BJ (cell line): ENCODE measurements around the gene TRH. TPM values are rescaled to one million over a fixed set of nuclear protein-coding genes. Genes with fewer than 3 reads are reported as not detected.

Experiments used
- CTCF ChIA-PET: fragments of 350-600 bp; formaldehyde crosslinking; extraction: SDS; loops from one replicate; lab custom pipeline; 2021; ENCODE audit warnings: antibody characterized with exemption, inconsistent platforms; lab: Yijun Ruan, JAX
- POLR2A ChIA-PET: fragments of 300-600 bp; sonication (Branson Sonifier 250); formaldehyde crosslinking; extraction: SDS; loops from one replicate; lab custom pipeline; 2021; ENCODE audit warnings: antibody characterized with exemption; lab: Charles Lee
- DNase-seq: peaks from one replicate; pipeline ENCODE4 v3.0.0-alpha.2; 2011; ENCODE audit warnings: low read depth
- H3K27me3 ChIP-seq: 2 replicates; pipeline ENCODE4 v1.6.0; 2011; ENCODE audit warnings: low read length; ENCODE audit not compliant: control insufficient read depth, insufficient read depth
- H3K36me3 ChIP-seq: 2 replicates; pipeline ENCODE4 v1.5.1; 2011; ENCODE audit warnings: low read length; ENCODE audit not compliant: control insufficient read depth, insufficient read depth
- H3K4me3 ChIP-seq: 2 replicates; pipeline ENCODE4 v1.5.1; 2011; ENCODE audit warnings: low read depth, mild to moderate bottlenecking, control low read depth, low read length
- polyA plus RNA-seq: library from polyadenylated mRNA; depleted of rRNA; stranded (reverse); fragments of >200 nt; gene quantifications from 2 replicates; pipeline ENCODE4 v1.2.3, GENCODE V29; 2011
- TF ChIP-seq, protein P1 (sequence below): IDR thresholded peaks from 2 replicates; pipeline ENCODE4 v1.5.1; 2011; ENCODE audit warnings: low read depth, mild to moderate bottlenecking, control low read depth, inconsistent platforms, low read length, moderate library complexity; ENCODE audit not compliant: insufficient read depth

Gene TRH
- polyA plus RNA-seq, 1 experiment: not detected

DNA sequence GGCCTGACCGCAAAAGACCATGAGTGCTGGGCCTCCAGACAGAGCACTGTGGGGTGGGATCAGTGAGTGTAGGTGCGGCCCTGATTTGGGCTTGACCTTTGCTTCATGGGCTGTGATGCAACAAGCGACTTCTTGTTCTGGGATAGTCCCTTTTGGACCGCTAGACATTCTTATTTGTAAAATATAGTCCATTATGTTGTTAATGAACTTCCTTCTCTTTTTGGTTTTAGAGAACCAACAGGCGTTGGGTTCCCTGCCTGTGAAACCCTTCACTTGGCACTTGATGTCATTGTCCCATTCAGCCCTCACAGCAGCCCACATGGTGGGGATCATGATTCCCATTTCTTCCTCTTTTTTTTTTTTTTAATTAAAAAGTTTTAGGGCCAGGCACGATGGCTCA lies 15.8 kb upstream of the TRH start:
- ChIA-PET CTCF (no interaction called here), POLR2A (no interaction called here)
- peaks cover 19% of the 10 kb centered on the region for H3K27me3 ChIP-seq

GRCh38 chr3:129961141-129961541 lies 13.4 kb upstream of the TRH start:
- TF ChIP-seq, protein P1, sequence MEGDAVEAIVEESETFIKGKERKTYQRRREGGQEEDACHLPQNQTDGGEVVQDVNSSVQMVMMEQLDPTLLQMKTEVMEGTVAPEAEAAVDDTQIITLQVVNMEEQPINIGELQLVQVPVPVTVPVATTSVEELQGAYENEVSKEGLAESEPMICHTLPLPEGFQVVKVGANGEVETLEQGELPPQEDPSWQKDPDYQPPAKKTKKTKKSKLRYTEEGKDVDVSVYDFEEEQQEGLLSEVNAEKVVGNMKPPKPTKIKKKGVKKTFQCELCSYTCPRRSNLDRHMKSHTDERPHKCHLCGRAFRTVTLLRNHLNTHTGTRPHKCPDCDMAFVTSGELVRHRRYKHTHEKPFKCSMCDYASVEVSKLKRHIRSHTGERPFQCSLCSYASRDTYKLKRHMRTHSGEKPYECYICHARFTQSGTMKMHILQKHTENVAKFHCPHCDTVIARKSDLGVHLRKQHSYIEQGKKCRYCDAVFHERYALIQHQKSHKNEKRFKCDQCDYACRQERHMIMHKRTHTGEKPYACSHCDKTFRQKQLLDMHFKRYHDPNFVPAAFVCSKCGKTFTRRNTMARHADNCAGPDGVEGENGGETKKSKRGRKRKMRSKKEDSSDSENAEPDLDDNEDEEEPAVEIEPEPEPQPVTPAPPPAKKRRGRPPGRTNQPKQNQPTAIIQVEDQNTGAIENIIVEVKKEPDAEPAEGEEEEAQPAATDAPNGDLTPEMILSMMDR: no peak
- Histone ChIP-seq H3K36me3 (no peaks in the 10 kb centered on the region), H3K27me3 (peaks cover 16% of the 10 kb centered on the region), H3K4me3 (no peak overlapping the region)
- DNase-seq: no peak
- POLR2A ChIA-PET: no interaction called here
- CTCF ChIA-PET: interaction anchor here (0.9 to 1.3 kb wide), 3 partner anchors 14 to 19 kb away, joined by 3 read pairs; partner anchors contain the start of gene TRH

More for the DNA sequence above, 15.8 kb upstream of the TRH start:
- Histone ChIP-seq H3K36me3 (no peaks in the 10 kb centered on the region), H3K4me3 (no peak overlapping the region)
- no peak for DNase-seq
- TF ChIP-seq, protein P1: no peak

GRCh38 chr3:129962600-129962999 lies 11.9 kb upstream of the TRH start:
- CTCF ChIA-PET: interaction anchor here (0.7 to 1.6 kb wide), 4 partner anchors 12 to 41 kb away, joined by 3 read pairs; partner anchors contain the start of gene TRH
- POLR2A ChIA-PET: no interaction called here

GRCh38 chr3:129965937-129966336 lies 8.6 kb upstream of the TRH start:
- CTCF ChIA-PET: no interaction called here
- Histone ChIP-seq H3K27me3 (peaks cover 9% of the 10 kb centered on the region), H3K36me3 (no peaks in the 10 kb centered on the region), H3K4me3 (no peak overlapping the region)
- TF ChIP-seq, protein P1: no peak
- POLR2A ChIA-PET: no interaction called here
- DNase-seq: no peak

More at GRCh38 chr3:129962600-129962999, 11.9 kb upstream of the TRH start:
- Histone ChIP-seq H3K36me3 (no peaks in the 10 kb centered on the region), H3K4me3 (no peak overlapping the region), H3K27me3 (peaks cover 16% of the 10 kb centered on the region)
- TF ChIP-seq, protein P1: no peak
- no peak for DNase-seq

DNA sequence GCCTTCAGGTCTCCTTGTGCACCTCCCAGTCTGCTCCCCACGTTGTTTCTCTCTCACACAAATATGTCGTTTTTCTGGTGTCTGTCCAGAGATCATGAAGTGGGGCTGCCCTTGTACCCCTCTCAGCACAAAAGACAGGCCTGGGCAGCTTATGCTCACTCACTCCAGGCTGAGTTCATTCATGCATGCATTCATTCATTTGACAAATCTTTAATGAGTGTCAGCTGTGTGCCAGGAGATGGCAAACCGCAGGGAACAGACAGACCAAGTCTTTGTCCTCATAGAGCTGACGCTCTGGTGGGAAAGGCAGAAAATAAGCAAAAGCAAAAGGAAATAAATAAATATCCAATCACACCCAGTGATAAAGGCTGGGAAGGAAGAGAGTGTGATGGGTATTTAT lies 7.6 kb upstream of the TRH start:
- POLR2A ChIA-PET: no interaction called here
- H3K36me3 ChIP-seq: no peaks in the 10 kb centered on the region
- no peak for DNase-seq
- no peak overlapping the region for H3K4me3 ChIP-seq
- CTCF ChIA-PET: no interaction called here
- TF ChIP-seq, protein P1: no peak
- H3K27me3 ChIP-seq: peaks cover 13% of the 10 kb centered on the region
